ENCODE measurements around the gene SCAF11.

- TF ChIP-seq POLR2A (IDR thresholded peaks at IDR 0.05; ENCODE audit: low read length) = no peak
- TF ChIP-seq GATA1 (IDR thresholded peaks at IDR 0.05; ENCODE audit: low read depth, low read length) = no peak
These were observed 4.4 kb upstream of the SCAF11 start for GRCh38 chr12:45994736-45995135.
